Measurements from ENCODE around the gene DLGAP1. TPM values are rescaled to one million over a fixed set of nuclear protein-coding genes. Genes with fewer than 3 reads are reported as not detected.

DLGAP1 gene
- total RNA-seq, 4 donors from 2014 or later: 2.0 to 4.7 (median 2.1) TPM; not detected in 1

DNA sequence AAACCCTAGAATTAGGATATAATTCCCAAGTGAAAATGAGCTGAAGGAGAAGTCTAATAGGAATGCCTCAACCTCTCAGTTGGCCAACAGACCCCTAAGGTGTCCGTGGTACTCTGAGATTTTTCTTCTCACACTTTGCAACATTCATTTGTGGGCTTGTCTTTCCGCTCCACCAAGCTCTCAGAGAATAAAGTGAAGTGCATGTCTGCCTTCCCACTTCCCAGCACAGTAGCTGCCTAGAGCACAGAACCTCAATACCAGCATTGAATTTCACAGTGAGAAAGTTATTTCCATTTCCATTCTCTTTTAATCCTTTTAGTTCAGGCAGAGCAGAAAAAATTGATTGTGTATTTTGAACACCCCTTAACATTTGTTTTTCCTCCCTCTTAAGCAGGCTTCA is 553.3 kb downstream of the DLGAP1 start:
- no peaks in the 10 kb centered on the region for H3K9me3 ChIP-seq
- no peaks in the 10 kb centered on the region for H3K36me3 ChIP-seq
- TF ChIP-seq POLR2AphosphoS5 (IDR thresholded peaks at IDR 0.05) (no peak), POLR2A (IDR thresholded peaks at IDR 0.05) (no peak)
- TF ChIP-seq, protein P1, sequence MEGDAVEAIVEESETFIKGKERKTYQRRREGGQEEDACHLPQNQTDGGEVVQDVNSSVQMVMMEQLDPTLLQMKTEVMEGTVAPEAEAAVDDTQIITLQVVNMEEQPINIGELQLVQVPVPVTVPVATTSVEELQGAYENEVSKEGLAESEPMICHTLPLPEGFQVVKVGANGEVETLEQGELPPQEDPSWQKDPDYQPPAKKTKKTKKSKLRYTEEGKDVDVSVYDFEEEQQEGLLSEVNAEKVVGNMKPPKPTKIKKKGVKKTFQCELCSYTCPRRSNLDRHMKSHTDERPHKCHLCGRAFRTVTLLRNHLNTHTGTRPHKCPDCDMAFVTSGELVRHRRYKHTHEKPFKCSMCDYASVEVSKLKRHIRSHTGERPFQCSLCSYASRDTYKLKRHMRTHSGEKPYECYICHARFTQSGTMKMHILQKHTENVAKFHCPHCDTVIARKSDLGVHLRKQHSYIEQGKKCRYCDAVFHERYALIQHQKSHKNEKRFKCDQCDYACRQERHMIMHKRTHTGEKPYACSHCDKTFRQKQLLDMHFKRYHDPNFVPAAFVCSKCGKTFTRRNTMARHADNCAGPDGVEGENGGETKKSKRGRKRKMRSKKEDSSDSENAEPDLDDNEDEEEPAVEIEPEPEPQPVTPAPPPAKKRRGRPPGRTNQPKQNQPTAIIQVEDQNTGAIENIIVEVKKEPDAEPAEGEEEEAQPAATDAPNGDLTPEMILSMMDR (IDR thresholded peaks at IDR 0.05): no peak
- H3K27me3 ChIP-seq: no peaks in the 10 kb centered on the region
- no peak overlapping the region for H3K27ac ChIP-seq
- no peak overlapping the region for H3K4me3 ChIP-seq
- no peaks in the 10 kb centered on the region for H3K4me1 ChIP-seq
- no peak for DNase-seq (ENCODE audit: low spot score in 2 of 2)
- WGBS: 77% methylated on average over 2 of the region's 2 CpGs

GRCh38 chr18:3901042-3901441 is 554.1 kb downstream of the DLGAP1 start:
- no peaks in the 10 kb centered on the region for H3K27me3 ChIP-seq
- H3K36me3 ChIP-seq: no peaks in the 10 kb centered on the region
- H3K9me3 ChIP-seq: no peaks in the 10 kb centered on the region
- TF ChIP-seq POLR2AphosphoS5 (IDR thresholded peaks at IDR 0.05) (no peak), POLR2A (IDR thresholded peaks at IDR 0.05) (no peak), EP300 (IDR thresholded peaks at IDR 0.05) (no peak)
- TF ChIP-seq, protein P1 (IDR thresholded peaks at IDR 0.05): no peak
- 83% methylated on average over 8 of the region's 8 CpGs for WGBS
- no peak for DNase-seq (ENCODE audit: low spot score in 2 of 2)
- no peak overlapping the region for H3K4me3 ChIP-seq
- no peak overlapping the region for H3K27ac ChIP-seq
- no peaks in the 10 kb centered on the region for H3K4me1 ChIP-seq

DNA sequence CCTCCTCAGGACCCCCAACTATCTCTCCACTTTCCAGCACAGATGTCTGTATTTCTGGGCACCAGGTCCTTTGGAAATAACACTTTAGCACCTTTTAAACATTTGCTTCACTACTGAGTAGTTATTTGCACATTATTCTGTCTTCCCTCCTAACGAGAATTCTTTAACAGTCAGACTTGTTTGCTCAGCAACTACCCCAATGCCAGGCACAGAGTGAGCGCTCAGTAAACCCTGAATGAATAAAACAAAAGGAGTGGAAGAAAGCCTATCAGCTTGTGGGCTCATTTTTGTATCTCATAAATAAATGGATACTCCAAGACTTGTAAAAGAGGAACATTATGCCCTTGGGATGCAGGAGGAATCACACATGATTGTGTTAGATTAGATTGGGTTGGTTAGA is 554.8 kb downstream of the DLGAP1 start:
- WGBS: 79% methylated on average over 2 of the region's 2 CpGs
- no peak for DNase-seq (ENCODE audit: low spot score in 2 of 2)
- TF ChIP-seq EP300 (IDR thresholded peaks at IDR 0.05) (no peak), POLR2AphosphoS5 (IDR thresholded peaks at IDR 0.05) (no peak), POLR2A (IDR thresholded peaks at IDR 0.05) (no peak)
- TF ChIP-seq, protein P1 (IDR thresholded peaks at IDR 0.05): no peak
- Histone ChIP-seq H3K27me3 (no peaks in the 10 kb centered on the region), H3K4me3 (no peak overlapping the region), H3K27ac (no peak overlapping the region), H3K4me1 (no peaks in the 10 kb centered on the region), H3K36me3 (no peaks in the 10 kb centered on the region), H3K9me3 (no peaks in the 10 kb centered on the region)

DNA sequence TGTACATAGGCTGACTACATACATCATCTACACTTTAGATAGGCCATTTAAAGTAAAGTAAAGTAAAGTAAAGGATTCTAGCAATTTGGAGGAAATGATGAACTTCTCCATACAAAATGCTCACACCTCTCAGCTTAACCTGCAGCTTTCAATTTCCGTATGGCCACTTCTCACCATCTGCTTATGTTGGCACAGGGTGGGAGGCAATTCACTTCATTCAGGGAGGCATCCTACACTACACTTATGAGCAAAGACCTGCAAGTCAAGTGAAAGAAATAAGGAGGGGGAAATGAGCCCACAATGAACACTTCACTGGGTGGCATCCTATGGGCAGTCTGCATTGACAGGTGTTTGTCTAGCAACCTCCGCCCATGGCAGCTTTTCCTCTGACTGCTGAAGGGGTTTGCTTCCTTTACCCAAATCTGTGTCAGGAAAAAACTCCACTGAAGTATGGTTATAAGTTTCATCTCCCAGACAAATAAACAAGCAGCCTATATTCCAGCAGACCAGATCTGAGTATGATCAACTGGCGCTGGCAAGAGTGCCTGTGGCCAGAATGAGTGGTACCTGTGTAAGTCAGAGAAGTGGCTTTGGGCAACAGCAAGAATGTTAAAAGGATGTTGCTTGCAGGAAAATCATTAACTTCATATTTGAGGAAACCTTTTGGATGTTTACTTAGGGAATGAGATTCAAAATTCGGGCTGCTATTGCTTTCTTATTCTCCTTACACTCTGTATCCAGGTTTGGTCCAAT is 556.1 kb downstream of the DLGAP1 start:
- 81% methylated on average over 4 of the region's 4 CpGs for WGBS
- no peaks in the 10 kb centered on the region for H3K36me3 ChIP-seq
- no peaks in the 10 kb centered on the region for H3K9me3 ChIP-seq
- no peak overlapping the region for H3K27ac ChIP-seq
- no peaks in the 10 kb centered on the region for H3K27me3 ChIP-seq
- H3K4me3 ChIP-seq: no peak overlapping the region
- H3K4me1 ChIP-seq: no peaks in the 10 kb centered on the region
- no peak for DNase-seq (ENCODE audit: low spot score in 2 of 2)
- no peak for TF ChIP-seq POLR2A (IDR thresholded peaks at IDR 0.05)
- TF ChIP-seq, protein P1 (IDR thresholded peaks at IDR 0.05): no peak
- TF ChIP-seq POLR2AphosphoS5 (IDR thresholded peaks at IDR 0.05): no peak
- no peak for TF ChIP-seq EP300 (IDR thresholded peaks at IDR 0.05)

DNA sequence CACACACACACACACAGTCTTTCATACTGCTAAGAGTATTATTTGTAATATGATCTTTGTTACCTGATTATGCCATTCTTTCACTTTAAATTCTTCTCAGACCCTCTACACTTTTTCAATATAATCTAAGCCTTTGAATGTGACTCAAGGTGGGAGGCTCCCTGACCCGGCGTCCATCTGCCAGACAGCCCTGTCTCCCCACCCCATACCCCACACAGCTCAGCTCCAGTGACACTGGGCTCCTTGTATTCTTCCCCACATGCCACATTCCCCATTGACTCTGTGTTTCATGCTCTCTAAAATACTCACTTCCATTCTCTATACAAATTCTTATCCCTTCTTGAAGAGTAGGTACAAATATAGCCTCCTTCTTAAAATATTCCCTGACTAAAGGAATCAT is 563.0 kb downstream of the DLGAP1 start:
- TF ChIP-seq POLR2AphosphoS5 (IDR thresholded peaks at IDR 0.05) (no peak), POLR2A (IDR thresholded peaks at IDR 0.05) (no peak), EP300 (IDR thresholded peaks at IDR 0.05) (no peak)
- TF ChIP-seq, protein P1 (IDR thresholded peaks at IDR 0.05): no peak
- Histone ChIP-seq H3K27ac (no peak overlapping the region), H3K9me3 (no peaks in the 10 kb centered on the region), H3K36me3 (no peaks in the 10 kb centered on the region), H3K27me3 (no peaks in the 10 kb centered on the region), H3K4me3 (no peak overlapping the region), H3K4me1 (no peaks in the 10 kb centered on the region)
- DNase-seq (ENCODE audit: low spot score in 2 of 2): no peak
- WGBS: 42% methylated on average over 2 of the region's 2 CpGs
